ENCODE results near the gene ALDH1L1. TPM values are rescaled to one million over a fixed set of nuclear protein-coding genes. Genes with fewer than 3 reads are reported as not detected.

Gene ALDH1L1
- total and polyA plus RNA-seq, 9 of the 15 experiments (the other 6 are each of a cell fraction or from before 2014, with no cell fraction given): 0.06 to 1.9 (median 0.57) TPM; not detected in 1

DNA sequence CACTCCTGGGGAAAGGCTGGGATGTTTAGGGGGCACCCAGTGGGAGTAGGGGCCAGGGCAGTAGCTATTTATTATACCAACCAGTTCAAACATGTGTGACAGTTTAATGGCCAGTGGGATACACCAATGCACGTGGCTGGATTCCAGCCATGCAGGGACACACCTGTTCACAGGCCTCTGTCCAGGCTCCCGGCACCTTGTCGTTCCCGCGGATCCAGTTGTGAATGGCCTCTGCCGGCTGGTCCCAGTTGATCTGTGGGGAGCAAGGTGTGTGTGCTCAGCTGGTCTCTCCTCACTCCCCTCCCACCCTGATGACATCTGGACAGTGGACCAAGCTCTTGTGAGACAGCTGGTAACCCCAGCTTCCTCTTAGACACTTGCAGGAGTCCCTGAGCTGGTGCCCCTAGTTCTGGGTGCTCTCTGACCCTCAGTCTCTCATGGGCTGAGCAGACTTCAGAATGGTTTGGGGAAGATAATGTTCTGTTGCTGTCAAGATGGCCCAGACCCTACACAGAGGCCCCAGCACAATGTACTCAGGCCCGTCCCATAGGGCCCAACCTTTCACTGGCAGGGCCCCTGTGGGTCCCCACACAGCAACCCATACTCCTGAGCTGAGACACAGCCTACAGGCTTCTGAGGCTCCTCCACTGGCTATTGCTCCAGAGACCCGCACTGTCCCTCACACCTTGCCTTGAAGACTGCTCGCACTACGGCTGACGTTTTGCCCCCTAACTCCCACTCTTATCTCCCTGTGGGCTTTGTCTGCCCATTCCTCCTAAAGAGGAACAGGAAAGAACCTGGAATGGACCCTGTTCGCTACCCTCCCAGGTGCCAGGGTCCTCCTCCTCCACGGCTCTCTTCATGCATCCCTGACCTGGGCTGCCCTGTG is 25.8 kb downstream of the ALDH1L1 start:
- intact Hi-C loops (cut with micrococcal nuclease): no loop called here
- Histone ChIP-seq H3K9me1 (ENCODE audit: control insufficient read depth, insufficient read depth, low read length) (no peaks in the 10 kb centered on the region), H3K36me3 (ENCODE audit: control insufficient read depth, insufficient read depth, low read length) (no peaks in the 10 kb centered on the region), H4K20me1 (replicated peaks; ENCODE audit: control insufficient read depth, insufficient read depth, low read length) (no peaks in the 10 kb centered on the region), H3K4me2 (ENCODE audit: insufficient read depth, low read length) (no peak overlapping the region), H2AFZ (ENCODE audit: low read depth, low read length) (no peak overlapping the region), H3K9me3 (replicated peaks; ENCODE audit: control insufficient read depth, insufficient read depth, low read depth, low read length) (no peaks in the 10 kb centered on the region), H3K4me3 (no peak overlapping the region), H3K9ac (ENCODE audit: insufficient read depth in 1 of 2, low read depth in 2 of 2, low read length in 2 of 2) (no peak overlapping the region), H3K79me2 (ENCODE audit: control insufficient read depth, insufficient read depth, low read length) (no peaks in the 10 kb centered on the region), H3K27me3 (ENCODE audit: control insufficient read depth in 2 of 2, insufficient read depth in 2 of 2, low read length in 2 of 2) (no peaks in the 10 kb centered on the region; a peak in 2 of 5 replicates), H3K4me1 (replicated peaks in 1 of 2; ENCODE audit: control insufficient read depth in 2 of 2, insufficient read depth in 2 of 2, low read length in 2 of 2) (peaks cover 0 to 5% of the 10 kb centered on the region in 2 experiments; a peak in 2 of 5 replicates), H3K27ac (ENCODE audit: extremely low read depth, low read depth, low read length) (no peak overlapping the region)
- BruUV-seq (replicated peaks): no TSS peak
- in situ Hi-C loops (cut with MboI): loop anchor here (10.0 kb wide), 1 partner anchor 1020 kb away; no protein-coding TSS in a partner anchor
- FAIRE-seq: no peak
- CTCF ChIA-PET (ENCODE audit: low intra/inter-chr PET ratio): no interaction called here
- no peak for ATAC-seq
- no peak for DNase-seq (ENCODE audit: extremely low read depth in 1 of 4, low spot score in 3 of 4)
- POLR2A ChIA-PET: no interaction called here
- WGBS (ENCODE audit: insufficient coverage, low coverage, missing lambda C conversion rate): 8% methylated on average over 7 of the region's 13 CpGs
- no peak for TF ChIP-seq BCL6 (CRISPR knock-in tag; IDR thresholded peaks at IDR 0.05)
- TF ChIP-seq, protein P1, sequence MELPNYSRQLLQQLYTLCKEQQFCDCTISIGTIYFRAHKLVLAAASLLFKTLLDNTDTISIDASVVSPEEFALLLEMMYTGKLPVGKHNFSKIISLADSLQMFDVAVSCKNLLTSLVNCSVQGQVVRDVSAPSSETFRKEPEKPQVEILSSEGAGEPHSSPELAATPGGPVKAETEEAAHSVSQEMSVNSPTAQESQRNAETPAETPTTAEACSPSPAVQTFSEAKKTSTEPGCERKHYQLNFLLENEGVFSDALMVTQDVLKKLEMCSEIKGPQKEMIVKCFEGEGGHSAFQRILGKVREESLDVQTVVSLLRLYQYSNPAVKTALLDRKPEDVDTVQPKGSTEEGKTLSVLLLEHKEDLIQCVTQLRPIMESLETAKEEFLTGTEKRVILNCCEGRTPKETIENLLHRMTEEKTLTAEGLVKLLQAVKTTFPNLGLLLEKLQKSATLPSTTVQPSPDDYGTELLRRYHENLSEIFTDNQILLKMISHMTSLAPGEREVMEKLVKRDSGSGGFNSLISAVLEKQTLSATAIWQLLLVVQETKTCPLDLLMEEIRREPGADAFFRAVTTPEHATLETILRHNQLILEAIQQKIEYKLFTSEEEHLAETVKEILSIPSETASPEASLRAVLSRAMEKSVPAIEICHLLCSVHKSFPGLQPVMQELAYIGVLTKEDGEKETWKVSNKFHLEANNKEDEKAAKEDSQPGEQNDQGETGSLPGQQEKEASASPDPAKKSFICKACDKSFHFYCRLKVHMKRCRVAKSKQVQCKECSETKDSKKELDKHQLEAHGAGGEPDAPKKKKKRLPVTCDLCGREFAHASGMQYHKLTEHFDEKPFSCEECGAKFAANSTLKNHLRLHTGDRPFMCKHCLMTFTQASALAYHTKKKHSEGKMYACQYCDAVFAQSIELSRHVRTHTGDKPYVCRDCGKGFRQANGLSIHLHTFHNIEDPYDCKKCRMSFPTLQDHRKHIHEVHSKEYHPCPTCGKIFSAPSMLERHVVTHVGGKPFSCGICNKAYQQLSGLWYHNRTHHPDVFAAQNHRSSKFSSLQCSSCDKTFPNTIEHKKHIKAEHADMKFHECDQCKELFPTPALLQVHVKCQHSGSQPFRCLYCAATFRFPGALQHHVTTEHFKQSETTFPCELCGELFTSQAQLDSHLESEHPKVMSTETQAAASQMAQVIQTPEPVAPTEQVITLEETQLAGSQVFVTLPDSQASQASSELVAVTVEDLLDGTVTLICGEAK (IDR thresholded peaks at IDR 0.05): no peak
- TF ChIP-seq, protein P1 (CRISPR knock-in tag; IDR thresholded peaks at IDR 0.05): no peak
